A204.1 (cell line): Measurements from ENCODE around the gene FCHSD2.
"Not testable (repeated sequence)": the region's sequence is repeated elsewhere in the genome, so short reads cannot be mapped to it uniquely, and the experiment has no call there.

Source experiments
- FAIRE-seq: peaks from 2 replicates; lab custom pipeline; 2012; peaks lifted over from hg19 to GRCh38; lab: Jason Lieb, UNC

The FCHSD2 gene

DNA sequence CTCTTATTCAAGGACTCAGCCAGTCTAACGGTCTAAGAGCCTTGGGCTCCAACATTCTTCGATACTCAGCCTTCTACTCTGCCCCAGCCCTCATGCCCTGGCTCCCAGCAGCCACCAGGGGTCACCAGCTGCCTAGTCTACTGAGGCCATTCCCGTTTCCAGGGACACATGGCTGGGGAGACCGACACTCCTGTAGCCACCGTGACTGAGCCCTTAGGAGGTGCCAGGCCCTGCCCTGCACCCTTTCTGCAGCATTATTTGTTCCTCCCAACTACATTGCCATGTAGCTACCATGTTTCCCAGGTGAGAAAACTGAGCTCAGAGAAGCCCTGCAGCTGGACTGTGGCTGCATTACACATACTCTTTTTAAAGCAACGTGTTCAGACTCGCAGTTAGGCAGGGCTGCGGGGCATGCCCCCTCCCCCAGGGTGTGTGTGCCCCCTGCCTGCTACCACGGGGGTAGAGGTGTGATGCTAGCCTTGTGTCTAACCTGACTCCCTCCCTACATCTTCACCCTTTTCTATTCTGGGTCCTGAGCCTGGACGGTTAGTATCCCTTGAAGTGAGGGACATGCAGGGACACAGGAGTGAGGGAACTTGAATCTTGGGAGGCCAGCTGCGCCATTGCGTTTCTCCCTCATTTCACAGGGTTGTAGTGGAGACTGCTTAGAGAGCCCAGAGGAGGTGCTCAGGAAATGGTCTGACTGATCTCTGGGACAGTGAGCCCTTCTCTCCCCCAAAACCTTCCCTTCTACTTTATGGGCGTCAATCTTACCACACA, 310.4 kb downstream of the FCHSD2 start:
- FAIRE-seq = peak; percentile 85

DNA sequence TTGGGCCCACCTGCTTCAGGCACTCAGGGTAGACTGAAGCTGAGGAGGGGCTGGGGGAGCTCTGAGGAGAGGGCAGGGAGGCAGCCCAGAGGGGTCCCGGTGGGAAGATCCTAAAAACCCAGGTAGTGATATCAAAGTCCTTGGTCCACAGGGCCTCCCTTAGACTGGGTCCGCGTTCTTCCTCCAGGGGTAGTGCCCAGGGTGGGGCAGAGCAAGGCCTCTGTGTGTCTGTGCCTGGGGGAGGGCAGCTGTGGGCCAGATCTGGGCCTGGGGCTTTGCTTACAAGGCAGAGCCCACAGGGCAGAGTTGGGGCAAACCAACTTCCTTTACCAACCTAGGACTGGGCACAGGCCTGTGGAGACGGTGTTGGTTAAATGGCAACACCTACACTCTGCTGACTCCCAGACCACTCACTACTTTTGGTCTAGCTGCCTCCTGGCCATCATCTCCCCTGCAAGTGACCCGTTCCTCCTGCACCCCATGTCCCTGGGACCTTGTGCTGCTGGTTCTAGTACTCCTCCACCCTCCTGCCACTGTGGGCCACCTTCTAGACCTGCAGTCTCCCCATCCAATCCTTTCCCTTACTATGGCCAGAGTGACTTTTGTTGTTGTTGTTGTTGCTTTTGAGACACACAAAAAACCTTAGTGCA, 312.1 kb downstream of the FCHSD2 start:
- FAIRE-seq = no peak

DNA sequence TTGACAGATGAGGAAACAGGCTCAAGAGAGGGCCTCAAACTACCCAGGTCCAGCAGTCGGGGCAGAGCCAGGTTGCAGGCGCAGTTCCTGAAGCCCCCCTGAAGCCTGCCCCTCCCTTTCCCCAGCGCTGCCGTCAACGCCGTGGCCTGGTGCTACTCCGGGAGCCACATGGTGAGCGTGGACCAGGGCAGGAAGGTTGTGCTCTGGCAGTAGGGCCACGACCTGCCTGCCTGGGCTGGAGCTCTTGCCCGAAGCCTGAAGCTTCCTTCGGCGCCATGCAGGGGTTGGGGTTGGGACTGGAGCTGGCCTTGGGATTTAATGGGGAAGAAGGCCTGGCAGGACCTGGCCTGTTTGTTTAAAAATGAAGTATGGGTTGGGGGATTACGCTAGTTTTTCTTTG, 312.9 kb downstream of the FCHSD2 start:
- FAIRE-seq = no peak

DNA sequence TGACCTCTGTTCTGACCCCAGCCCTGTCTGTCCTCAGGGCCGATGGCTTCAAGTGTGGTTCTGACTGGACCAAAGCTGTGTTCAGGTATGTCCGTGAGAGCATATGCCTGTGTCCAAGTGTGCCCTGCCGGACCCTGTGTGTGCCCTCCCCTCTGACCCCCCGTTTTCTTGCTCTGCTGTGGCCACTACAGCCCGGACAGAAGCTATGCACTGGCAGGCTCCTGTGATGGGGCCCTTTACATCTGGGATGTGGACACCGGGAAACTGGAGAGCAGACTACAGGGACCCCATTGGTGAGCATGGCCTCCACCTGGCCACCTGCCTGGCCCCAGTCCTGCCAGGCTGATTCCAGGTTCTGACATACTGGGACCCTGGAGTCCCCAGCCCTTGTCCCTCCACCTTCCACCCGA, 313.4 kb downstream of the FCHSD2 start:
- FAIRE-seq = no peak

DNA sequence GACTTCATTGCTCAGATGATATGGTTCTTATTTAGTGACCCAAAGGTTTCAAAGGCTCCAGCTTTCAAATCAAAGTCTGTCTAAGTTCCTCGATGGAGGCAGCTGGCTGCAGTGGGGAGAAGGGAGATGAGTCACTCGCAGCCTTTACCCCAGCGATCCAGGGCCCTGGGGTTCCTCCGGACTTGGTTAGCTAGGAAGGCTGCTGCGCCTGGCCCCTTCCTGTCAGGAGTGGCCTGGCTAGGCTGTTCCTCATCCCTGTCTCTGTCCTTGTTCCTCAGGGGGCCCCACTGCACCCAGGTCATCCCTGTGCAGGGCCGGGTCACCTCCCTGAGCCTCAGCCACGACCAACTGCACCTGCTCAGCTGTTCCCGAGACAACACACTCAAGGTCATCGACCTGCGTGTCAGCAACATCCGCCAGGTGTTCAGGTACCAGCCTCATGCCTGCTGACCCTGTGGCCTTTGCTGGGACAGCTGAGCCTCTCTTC, 314.0 kb downstream of the FCHSD2 start:
- no peak for FAIRE-seq

DNA sequence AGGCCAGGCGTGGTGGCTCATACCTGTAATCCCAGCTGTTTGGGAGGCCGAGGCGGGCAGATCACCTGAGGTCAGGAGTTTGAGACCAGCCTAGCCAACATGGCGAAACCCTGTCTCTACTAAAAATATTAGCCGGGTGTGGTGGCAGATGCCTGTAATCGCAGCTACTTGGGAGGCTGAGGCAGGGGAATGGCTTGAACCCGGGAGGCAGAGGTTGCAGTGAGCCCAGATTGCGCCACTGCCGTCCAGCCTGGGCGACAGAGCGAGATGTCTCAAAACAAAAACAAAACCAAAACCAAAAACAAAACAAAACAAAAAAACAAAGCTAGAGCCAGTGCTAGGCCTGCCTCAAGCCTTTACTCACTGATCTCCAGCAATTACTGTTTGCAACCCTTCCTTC, 314.5 kb downstream of the FCHSD2 start:
- FAIRE-seq = not testable (repeated sequence)

DNA sequence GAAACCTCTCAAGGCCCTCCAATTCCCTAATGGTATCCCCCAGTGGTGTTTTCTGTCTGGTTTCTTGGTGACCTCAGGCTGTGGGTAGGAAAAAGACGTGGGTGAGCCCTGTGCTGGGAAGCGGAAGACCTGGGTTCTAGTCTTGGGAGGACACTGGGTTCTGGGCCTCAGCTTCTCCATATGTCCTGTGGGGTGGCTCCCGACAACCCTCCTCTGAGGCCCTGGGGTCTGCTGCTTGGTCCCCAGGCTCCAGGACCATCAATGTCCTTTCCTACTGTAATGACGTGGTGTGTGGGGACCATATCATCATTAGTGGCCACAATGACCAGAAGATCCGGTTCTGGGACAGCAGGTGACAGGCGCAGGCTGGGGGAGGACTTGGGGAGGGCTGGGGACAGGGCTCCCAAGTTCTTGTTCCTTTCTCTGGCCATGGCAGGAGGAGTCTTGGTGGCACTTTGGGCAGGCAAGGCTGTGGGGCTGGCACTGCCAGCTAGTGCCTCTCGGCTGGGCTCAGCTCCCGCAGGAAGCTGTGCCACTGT, 315.1 kb downstream of the FCHSD2 start:
- no peak for FAIRE-seq

DNA sequence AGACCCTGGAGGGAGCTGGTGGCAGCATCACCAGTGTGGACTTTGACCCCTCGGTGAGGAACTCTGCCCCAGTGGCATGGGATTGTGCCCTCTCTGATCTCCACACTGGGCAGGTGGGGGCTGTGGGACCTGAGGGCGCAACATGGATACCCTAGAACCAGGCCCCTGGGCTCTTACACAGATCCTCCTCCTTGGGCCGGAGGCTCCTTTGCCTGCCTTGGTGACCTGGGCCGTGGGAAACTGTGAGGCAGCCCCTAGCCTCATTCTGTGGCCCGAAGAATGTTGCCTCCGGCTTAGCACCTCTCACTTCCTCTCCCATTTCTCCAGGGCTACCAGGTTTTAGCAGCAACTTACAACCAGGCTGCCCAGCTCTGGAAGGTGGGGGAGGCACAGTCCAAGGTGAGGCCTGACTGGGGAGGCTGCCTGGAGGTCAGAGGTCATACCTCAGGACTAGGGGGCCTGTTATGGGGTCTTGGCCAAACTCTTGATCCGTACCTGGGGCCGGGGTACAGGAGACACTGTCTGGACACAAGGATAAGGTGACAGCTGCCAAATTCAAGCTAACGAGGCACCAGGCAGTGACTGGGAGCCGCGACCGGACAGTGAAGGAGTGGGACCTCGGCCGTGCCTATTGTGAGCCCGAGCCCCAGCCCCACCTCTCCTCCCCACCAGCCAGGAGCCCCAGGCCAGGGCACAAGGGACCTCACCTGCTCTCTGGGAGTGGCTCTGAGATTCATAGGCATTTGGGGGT, 315.8 kb downstream of the FCHSD2 start:
- FAIRE-seq = no peak

DNA sequence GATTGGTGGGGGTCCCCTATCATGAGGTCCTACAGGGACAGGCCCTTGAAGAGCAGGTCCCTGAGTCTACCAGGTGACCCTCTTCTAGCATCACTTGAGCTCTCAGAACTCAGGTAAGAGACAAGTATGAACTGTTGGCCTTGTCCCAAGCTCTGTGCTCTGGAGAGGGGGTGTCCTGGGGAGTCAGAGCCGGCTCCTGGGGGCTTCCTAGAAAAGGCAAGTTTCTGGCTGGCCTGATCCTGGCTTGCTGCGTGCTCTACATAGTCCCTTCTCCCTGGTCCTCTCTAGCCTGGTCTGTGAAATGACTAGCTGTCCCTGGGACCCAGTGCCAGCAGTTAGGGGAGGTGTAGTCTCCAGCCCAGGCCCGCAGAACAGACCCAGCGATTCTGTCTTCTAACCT, 316.5 kb downstream of the FCHSD2 start:
- no peak for FAIRE-seq

DNA sequence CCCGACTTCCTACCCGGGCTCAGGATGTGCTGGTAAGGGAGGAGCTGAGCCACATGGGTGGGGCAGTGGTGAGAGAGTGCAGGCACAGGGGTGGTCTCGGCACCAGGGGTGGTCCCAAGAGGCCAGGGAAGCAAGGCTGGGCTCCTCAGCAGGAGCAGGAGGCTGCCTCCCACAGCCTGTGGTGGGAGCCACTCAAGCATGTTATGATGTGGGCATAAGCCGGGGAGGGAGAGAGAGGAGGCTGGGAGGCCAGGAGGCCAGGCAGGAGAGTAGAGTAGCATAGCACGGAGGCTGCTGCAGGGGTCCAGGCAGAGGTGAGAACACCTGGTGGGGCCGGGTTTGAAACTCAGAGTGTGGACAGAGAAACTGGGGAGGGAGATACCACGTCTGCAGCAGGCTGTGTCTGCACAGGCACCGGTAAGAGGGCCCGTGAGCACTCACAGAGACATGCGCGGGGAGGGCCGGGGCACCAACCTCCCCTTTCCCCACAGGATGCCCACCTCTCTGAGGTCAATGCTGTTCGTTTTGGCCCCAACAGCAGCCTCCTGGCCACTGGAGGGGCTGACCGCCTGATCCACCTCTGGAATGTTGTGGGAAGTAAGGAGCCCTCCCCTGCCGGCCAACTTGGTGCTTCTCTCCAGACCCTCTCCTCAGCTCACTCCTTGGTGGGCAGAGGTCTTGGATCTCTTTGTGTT, 317.2 kb downstream of the FCHSD2 start:
- FAIRE-seq = no peak

DNA sequence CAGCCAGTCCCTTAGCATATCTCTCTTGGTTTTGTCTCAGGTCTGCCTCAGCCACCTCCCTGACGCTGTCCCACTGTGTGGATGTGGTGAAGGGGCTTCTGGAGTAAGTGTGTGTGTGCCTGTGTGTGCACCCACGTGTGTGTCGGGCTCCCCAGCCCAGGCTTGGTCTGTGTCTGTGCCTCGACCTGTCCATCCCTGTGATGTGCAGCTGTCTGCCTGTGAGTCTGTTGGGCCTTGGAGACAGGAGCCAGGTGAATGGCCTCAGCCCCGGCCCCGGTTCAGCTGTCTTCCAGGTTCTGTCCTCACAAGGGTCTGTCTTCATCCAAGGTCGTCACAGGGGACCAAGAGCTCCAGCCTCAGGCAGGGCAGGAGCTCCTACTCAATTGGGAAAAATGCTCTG, 318.1 kb downstream of the FCHSD2 start:
- no peak for FAIRE-seq

DNA sequence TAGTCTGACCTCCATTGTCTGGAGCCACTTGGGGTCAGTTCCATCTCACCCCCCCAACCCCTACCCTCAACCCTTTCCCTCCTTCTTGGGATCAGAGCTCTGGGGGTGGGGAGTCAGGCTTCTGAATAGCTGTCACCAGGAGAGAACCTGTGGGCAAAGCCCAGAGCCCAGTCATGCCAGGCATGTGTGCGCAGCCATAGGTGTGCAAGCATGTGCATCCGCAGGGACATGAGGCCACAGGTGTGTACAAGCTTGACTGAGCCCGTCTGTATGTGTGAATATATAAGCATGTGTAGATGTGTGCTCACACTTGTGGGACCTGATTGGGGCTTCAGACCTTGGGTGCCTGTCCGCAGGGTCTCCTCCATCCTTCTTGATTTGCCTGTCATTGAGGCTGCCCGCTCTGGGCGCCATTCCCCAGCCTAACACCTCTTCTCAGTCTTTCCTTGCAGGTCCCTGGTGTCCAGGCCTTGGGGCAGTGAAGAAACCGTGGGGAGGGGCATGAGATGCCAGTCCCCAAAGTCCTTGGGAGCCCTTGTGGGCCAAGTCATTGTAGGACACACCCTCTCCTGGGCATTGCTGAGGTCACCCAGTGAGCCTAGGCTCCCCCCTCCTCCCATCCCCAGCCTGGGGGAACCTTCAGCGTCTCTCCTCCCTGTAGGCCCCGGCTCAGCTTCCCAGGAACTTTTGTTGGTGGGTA, 318.9 kb downstream of the FCHSD2 start:
- FAIRE-seq = no peak

DNA sequence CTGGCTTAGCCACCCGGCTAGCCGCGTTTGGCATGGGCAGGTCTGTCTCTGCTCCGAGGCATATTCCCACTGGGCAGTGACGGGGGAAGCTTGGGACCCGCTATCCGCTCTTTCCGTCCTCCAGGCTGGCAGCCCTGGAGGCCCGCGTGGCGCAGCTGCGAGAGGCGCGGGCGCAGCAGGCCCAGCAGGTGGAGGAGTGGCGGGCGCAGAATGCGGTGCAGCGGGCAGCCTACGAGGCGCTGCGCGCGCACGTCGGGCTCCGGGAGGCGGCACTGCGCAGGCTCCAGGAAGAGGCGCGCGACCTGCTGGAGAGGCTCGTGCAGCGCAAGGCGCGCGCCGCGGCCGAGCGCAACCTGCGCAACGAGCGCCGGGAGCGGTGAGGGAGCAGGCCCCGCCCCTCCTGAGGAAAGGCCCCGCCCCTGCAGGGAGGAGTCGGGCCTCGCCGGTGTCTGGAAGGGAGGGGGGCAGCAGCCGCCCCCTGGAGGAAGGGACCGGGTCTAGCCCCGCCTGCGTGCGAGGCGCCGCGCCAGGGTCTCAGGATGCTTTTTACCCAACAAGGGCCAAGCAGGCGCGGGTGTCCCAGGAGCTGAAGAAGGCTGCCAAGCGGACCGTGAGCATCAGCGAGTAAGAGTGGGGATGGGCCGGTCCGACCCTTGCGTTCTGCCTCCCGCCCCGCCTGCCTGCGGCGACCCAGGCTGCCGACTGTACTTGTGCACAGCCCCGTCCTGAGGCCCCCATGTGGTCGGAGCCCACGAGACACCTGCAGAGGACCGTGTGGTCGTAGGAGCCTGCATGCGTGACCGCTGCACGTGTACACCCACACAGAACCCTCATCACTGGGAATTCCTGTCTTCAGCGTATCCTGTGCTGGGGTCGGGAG, 320.0 kb downstream of the FCHSD2 start:
- FAIRE-seq = no peak

DNA sequence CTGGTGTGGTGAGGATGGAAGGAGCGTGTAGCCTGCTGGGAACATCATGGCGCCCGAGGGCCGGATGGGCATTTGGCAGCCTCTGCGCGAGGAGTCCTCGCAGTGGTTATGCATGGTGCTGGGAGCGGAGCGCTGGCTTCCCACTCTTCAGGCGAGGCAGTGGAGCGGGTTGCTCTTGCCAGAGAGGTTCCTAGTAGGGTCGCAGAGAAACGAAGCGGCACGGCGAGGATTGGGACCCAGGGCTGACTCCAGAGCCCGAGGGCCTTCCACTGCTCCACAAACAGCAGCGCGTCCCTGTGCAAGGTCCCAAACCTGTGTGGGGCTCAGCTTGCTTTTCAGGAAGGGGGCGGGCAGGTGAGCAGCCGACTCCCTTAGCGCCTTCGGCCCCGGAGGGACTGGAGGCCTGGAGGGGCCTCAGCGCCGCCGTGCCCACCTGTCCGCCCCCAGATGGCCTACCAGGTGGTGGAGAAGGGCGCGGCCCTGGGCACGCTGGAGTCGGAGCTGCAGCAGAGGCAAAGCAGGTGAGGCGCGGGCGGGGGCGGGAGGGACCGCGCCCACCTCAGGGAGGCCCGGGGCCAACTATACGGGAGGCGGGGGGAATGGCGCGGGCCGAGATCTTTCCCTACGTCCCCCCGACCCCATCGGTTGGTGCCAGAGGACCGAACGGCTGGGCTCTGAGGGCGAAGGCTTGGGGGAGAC, 320.7 kb downstream of the FCHSD2 start:
- FAIRE-seq = no peak

DNA sequence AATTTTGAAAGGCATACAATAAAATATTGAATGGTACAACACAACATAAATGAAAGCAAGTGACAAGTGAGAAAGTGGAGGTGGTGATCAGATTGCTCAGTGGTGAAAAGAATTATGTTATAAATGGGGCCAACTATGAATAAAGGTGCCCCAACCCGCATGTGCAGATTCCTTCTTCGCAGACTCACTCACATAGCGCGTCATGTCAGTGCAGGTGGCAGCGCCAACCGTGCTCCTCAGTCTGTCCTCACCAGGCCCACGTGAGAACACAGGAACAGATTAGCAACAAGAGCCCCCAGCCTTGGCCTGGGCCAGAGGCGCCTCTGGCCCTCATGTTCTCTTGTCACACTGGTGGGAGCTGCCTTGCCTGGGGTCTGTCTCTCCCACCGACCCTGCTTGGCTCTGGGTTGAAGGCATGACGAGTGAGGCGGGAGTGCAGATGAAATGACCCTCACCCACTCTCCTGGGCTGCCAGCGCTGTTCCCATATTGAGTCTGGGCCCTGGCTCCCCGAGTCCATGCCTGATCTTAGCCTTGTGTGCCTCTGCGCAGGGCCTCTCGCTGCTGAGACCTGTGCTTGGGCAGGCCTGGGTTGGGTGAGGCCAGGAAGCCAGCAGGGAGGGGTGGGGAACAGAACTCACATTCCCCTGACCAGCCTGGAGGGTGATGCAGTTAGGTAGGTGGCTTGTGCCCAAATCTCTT, 321.5 kb downstream of the FCHSD2 start:
- no peak for FAIRE-seq

DNA sequence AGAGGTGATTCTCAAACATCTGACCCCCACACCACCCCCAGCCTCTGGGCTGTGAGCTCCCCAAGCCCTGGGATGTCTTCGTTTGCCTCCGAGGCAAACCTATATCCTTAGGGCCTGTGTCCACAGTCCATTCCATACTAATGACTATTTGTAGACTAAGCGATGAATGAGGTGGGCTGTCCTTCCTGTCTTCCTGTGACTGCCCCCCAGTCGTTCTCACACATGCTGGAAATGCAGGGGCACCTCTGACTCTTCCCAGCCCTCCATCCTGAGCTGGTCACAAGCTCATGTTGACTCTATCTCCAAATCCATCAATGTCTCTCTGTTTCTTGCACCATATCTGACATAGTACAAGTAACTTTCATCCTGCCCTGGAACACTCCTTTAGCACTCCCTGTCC, 323.1 kb downstream of the FCHSD2 start:
- no peak for FAIRE-seq

DNA sequence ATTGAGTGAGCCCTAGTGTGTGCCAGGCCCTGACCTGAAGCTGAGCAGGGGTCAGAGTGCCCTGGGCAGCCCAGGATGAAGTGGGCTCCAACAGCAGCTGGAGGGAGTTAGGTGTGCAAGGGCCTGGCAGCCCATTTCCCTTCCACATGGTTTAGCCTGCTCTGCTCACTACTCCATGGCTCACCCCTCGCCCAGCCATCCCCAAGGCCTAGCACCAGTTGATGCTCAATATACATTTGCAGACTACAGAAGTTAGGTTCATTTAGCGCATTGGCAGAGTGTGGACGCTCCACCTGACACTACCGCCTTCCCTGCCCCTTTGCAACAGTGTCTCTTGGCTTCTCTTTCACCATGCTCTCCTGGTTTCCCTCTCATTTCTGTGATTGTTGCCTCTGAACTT, 324.2 kb downstream of the FCHSD2 start:
- no peak for FAIRE-seq

DNA sequence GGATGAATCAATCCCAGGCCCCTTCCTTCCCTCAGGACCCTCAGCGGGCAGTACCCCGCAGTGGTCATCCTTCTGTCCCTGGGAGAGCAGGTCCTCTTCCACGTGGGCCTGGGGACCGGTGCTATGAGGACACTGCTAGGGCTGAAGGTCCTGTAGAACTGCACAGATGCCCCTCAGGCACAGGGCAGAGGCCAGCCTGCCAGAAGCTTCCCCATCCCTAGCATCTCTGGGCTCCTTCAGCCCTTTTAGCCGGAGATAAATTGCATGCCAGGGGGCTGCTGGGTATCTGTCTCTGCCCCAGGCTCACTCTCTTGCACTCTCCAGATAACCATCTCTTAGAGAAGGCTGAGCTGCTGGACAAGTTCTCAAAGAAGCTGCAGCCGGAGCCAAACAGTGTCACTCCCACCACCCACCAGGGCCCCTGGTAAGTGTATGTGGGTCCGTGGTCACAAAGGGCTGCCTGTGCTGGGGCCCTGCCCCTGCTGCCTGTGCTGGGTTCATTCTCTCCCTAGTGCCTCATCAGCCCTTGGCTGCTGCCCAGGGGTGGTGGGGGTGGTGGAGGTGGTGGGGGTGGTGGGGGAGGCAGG, 325.6 kb downstream of the FCHSD2 start:
- FAIRE-seq = no peak

DNA sequence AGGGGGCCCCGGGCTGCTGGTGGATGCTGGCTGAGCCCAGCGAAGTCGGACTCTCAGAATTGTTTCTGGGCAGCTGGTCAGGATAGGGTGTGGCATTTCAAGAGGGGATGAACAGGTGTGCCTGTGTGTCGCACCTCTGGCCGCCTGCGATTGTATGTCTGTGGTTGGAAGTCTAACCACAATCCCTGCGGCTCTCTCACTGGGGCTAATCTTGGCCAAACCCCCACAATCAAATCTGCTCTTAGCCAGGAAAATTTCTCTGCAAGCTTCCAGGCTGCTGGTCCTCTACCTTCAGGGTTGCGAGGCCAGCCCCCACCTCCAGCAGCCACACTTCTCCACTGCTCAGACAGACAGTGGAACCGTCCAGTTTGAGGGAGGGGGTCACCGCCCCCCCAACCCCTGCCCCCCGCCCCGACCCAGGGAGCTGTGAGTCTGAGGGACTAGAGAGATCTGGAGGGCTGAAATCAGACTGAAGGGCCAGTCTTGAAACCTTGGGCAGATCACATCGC, 327.0 kb downstream of the FCHSD2 start:
- FAIRE-seq = no peak
